NB4 (cell line): Measurements from ENCODE around the gene METRNL.
A peak's percentile ranks its signal among the peaks of the same experiment; 100 is the strongest.
"Not testable (repeated sequence)": the region's sequence is repeated elsewhere in the genome, so short reads cannot be mapped to it uniquely, and the experiment has no call there.

Source experiments
- DNase-seq: peaks from one replicate; pipeline ENCODE4 v3.0.0; 2010; ENCODE audit warnings: low read depth
- H3K4me3 ChIP-seq: one replicate; pipeline ENCODE4 v1.5.1; 2011; ENCODE audit warnings: mild to moderate bottlenecking, low read depth, low read length, moderate library complexity
- CTCF ChIP-seq: IDR thresholded peaks from one replicate; pipeline ENCODE4 v1.5.1; 2012; ENCODE audit warnings: low read depth, low read length
- MAX ChIP-seq: IDR thresholded peaks from 2 replicates; pipeline ENCODE4 v1.6.1; 2011; ENCODE audit warnings: low read depth, low read length
- MYC ChIP-seq: IDR thresholded peaks from 2 replicates; pipeline ENCODE4 v1.6.1; 2011; ENCODE audit warnings: low read depth, low read length
- POLR2A ChIP-seq: IDR thresholded peaks from 2 replicates; pipeline ENCODE4 v1.6.1; 2011; ENCODE audit warnings: mild to moderate bottlenecking; ENCODE audit not compliant: insufficient read length; ENCODE audit errors: extremely low read depth

METRNL gene

GRCh38 chr17:83035722-83036121 is 43.7 kb upstream of the METRNL start:
- TF ChIP-seq POLR2A (no peak), CTCF (no peak), MAX (no peak), MYC (no peak)
- H3K4me3 ChIP-seq, result no peak overlapping the region
- no peak for DNase-seq

- no peak for TF ChIP-seq POLR2A
- no peak for TF ChIP-seq MAX
- H3K4me3 ChIP-seq, result no peak overlapping the region
- no peak for DNase-seq
Observed at GRCh38 chr17:83036193-83036592, 43.2 kb upstream of the METRNL start.

GRCh38 chr17:83036666-83037065 is 42.7 kb upstream of the METRNL start:
- TF ChIP-seq MAX, result no peak
- no peak for TF ChIP-seq CTCF
- no peak for TF ChIP-seq MYC
- TF ChIP-seq POLR2A, result no peak
- no peak for DNase-seq
- H3K4me3 ChIP-seq, result no peak overlapping the region

- no peak overlapping the region for H3K4me3 ChIP-seq
- DNase-seq, result no peak
- TF ChIP-seq MAX (no peak), CTCF (no peak), POLR2A (no peak), MYC (no peak)
Observed at GRCh38 chr17:83037084-83037873, 42.1 kb upstream of the METRNL start.

- H3K4me3 ChIP-seq, result no peak overlapping the region
- TF ChIP-seq POLR2A, result no peak
- TF ChIP-seq CTCF, result no peak
- TF ChIP-seq MAX, result no peak
- no peak for TF ChIP-seq MYC
- DNase-seq, result no peak
Observed at GRCh38 chr17:83037874-83038165, 41.6 kb upstream of the METRNL start.

GRCh38 chr17:83038983-83039382 is 40.4 kb upstream of the METRNL start:
- not testable (repeated sequence) for DNase-seq, H3K4me3 ChIP-seq

GRCh38 chr17:83041305-83041704 is 38.1 kb upstream of the METRNL start:
- peak; percentile 29 for DNase-seq
- H3K4me3 ChIP-seq, result no peak overlapping the region
- TF ChIP-seq MYC (no peak), MAX (no peak), POLR2A (no peak), CTCF (no peak)
